GM21786 (cell line): ENCODE measurements around the gene SLC13A5.
"Not testable (repeated sequence)": the region's sequence is repeated elsewhere in the genome, so short reads cannot be mapped to it uniquely, and the experiment has no call there.

Experiments
- ATAC-seq: cut with Tn5 transposase; IDR thresholded peaks from one replicate; pipeline ENCODE4 v1.9.1; 2021; ENCODE audit not compliant: unreplicated experiment

The SLC13A5 gene

GRCh38 chr17:6711081-6711674 lies 2.0 kb downstream of the SLC13A5 start:
- ATAC-seq: no peak

DNA sequence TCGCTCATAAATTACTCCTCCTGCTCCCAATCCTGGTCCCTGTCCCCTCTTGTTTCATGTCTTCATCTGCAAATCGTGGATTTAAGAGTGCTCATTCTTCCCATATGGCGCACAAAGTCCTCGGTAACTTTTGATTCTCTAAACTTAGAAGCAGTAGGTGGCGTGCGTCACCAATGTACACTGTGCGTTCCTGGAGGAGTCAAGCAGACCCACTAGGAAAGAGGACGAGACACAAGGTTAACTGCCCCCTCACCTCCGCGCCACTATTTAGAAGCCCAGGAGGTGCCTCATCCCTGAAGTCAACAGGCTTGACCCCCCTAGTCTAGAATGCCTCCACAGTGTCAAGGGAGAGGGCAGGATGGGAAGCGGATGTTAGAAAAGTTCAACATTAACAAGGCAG lies 2.9 kb downstream of the SLC13A5 start:
- ATAC-seq: no peak

DNA sequence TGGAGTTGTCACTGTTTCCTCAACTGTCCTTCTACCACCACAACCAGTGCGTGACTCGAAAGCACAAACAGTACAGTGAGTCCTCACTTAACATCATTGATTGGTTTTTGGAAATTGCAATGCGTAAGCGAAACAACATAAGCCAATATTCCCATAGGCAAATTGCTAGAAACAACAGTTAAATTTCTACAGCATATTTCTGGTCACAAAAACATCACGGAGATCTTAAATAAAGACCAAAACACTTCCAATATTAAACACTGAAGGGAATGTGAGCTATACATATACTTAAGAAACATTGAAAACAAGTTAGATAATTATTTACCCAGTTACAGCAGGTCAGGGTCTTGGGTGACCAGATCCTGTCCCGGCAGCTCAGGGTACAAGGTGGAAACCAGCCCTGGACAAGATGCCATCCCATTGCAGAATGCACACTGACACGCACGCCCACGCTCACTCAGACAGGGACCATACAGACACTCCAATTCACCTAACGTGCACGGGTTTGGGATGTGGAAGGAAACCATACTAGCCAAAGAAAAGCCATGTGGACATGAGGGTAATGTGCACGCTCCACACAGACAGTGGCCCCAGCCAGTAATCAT lies 4.7 kb downstream of the SLC13A5 start:
- no peak for ATAC-seq

DNA sequence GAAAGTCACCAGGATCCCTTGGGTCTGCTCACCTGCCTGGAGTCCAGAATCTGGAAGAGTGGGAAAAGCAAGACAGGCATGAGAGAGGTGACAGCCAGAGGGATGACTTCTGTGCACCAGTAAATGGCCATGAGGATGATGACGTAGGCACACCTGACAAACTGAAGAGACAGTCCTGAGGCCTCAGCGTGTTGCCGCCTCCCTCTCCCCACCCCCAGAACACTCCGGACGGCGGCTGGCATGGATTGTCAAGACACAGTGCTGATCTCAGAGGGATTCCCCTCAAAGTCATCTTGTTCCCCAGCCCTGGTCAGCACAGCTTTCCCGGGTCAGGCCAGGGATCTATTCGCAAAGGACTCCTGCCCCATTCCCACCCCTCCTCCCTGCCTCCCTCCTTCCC lies 6.2 kb downstream of the SLC13A5 start:
- no peak for ATAC-seq

DNA sequence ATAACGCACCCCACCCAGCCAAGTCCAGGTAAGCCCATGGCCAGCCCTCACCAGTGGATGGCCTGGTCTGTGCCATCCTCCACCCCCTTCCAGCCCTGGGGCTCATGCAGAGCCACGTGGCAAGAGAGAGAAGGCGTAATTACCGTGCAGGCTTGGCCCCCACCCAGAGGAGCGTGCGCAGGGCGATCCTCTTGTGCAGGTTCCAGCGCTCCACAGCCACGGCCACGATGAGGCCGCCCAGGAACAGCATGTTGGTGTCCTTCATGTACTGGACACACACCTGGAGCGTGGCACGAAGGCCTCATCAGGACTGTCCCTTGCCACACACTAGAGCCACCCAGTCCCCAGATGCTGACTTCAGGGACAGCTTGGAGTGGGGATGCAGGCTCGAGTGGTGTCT lies 6.7 kb downstream of the SLC13A5 start:
- no peak for ATAC-seq

DNA sequence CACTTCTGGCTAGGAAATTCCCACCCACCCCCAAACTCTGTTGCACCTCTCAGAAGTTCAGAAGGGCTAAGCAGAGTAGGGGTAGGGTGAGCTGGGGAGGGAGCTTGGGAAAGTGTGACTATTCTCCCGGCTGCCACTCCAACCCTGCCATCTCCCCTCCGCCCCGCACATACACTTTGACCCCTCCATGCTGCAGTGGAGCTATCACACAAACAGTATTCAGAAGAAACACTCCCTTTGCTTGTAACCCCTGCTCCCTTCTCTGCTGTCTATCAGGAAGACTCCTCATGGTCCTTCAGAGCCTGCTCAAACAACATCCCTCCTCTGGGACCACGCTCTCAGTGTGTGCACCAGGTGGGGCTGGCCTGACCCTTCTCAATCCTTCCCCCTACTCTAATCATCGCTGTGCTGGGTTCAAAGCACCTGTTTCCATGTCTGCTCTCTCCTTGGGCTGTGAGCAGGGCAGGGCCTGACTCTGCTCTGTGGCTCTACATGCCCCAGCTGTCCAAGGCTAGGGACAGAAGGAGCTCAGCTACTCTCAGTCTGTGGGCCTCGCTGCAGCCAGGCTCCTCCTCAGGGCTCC lies 8.6 kb downstream of the SLC13A5 start:
- ATAC-seq: no peak

- ATAC-seq: no peak
Measured at GRCh38 chr17:6703751-6704150, 9.4 kb downstream of the SLC13A5 start.

DNA sequence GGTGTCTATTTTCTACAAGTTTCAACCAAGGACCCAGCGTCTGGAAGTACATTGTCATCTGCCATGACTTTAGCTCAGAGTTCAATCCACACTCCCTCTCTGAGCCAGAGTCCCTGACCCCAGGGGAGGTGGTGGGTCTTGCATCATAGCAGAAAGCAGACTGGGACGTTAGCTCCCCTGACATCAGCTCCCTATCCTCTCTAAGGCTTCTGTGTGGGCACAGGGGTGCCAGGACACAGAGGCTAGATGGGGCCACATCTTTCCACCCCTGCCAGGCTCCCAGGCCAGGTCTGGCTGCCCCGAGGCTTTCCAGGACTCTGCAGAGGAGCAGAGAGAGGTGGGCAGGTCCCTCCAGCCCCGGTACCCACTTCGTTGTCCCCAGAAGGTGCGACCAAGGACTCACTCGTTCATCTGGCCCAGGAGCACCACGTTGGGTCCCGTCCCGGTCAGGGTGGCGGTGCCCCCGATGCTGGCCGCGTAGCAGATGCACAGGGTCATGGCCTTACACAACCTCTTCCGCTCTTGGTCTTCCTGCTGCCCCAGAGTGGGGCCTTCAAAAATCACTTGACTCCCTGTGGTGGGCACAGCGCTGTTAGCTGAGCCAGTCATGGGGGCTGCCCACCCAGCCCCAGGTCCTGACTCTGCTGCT lies 10.5 kb downstream of the SLC13A5 start:
- no peak for ATAC-seq

DNA sequence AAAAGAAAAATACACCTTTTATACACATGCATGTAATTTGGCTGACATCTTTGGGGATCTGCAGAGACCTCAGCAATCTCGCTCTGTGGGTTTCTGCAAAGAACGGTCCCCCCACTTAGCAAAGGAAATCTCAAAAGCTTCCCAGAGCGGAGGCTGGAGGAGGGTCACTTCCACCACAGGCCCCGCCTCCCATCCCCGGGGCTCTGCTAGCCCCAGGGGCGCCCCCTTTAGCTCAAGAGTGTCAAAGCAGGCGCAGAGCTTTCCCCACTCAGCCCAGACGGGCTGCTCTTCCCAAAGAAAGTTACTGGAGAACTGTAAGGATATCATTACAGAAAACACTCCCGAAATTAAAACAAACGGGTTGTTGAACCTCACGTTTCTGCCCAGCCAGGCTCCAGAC lies 11.4 kb downstream of the SLC13A5 start:
- no peak for ATAC-seq

- no peak for ATAC-seq
Measured at GRCh38 chr17:6700948-6701307, 12.2 kb downstream of the SLC13A5 start.

GRCh38 chr17:6699997-6700947 lies 12.9 kb downstream of the SLC13A5 start:
- ATAC-seq: no peak

- no peak for ATAC-seq
Measured at GRCh38 chr17:6698004-6698403, 15.2 kb downstream of the SLC13A5 start.

DNA sequence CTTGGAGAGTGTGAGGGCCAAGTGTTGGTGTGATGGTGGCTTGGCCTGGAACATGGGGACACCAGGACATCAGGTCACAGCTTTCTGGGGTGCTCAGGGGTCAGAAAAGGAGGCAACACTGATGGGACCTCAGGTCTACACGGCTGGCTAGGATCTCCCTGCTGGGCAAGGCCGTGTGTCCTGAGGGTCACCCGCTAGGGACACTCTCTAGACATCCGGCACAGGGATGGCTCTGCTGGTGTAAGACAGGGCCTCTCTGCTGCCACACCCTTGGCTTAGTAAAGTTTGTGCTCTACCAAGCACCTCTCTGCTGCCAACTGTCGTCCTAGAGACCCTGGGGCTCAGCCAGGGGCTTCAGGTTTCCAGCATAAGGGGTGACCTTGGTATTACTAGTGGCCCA lies 16.3 kb downstream of the SLC13A5 start:
- no peak for ATAC-seq

DNA sequence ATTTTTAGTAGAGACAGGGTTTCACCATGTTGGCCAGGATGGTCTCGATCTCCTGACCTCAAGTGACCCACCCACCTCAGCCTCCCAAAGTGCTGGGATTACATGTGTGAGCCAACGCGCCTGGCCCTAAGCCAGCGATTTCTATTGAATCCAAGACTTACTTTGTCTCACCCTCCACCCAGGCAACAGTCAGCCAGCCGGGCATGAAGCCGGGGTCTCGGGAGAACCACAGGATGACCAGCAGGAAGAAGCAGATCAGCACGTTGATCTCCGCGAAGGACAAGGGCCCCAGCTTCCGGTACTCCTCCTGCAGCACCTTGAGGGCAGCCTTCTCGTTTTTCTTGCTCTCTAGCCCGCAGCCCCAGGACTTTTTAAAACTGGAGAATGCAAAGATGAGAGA lies 17.6 kb downstream of the SLC13A5 start:
- ATAC-seq: no peak

- no peak for ATAC-seq
Measured at GRCh38 chr17:6695051-6695450, 18.1 kb downstream of the SLC13A5 start.

- not testable (repeated sequence) for ATAC-seq
Measured at GRCh38 chr17:6691958-6692357, 21.2 kb downstream of the SLC13A5 start.

GRCh38 chr17:6691546-6691945 lies 21.6 kb downstream of the SLC13A5 start:
- no peak for ATAC-seq

- ATAC-seq: no peak
Measured at GRCh38 chr17:6690641-6691040, 22.5 kb downstream of the SLC13A5 start.

GRCh38 chr17:6688944-6689343 lies 24.2 kb downstream of the SLC13A5 start:
- ATAC-seq: no peak

DNA sequence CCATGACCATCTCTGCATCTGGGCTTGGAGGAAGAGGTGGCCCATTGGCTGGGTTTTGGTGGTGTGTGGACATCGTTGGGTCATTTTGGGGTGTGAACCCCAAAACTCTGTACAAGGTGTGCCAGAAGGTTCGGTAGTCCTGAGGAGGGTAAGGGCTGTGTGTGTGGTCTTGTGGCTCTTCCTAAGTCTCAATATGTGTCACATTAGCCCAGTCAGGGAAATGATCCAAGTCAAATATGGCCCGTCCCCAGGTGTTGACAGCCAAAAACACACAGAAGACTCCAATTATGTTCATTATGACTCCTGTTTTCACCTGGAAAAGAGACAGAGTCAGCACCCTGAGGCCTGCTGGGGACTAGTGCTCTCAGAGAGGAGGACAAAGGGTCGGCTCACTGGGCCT lies 27.1 kb downstream of the SLC13A5 start:
- ATAC-seq: no peak
